Choroid plexus epithelial cell (primary cell): ENCODE data around the gene TBK1.

Experiments used
- DNase-seq: peaks from one replicate; pipeline ENCODE4 v3.0.0-alpha.2; 2010; ENCODE audit warnings: low read depth
- H3K4me3 ChIP-seq: 2 replicates; pipeline ENCODE4 v1.5.1; 2011; ENCODE audit warnings: low read depth, mild to moderate bottlenecking, control low read depth, low read length, moderate library complexity
- TF ChIP-seq, protein P1 (sequence below): conservative IDR thresholded peaks from 2 replicates; pipeline ENCODE4 v1.5.1; 2011; ENCODE audit warnings: low read depth, mild to moderate bottlenecking, control low read depth, inconsistent platforms, low read length, moderate library complexity

Gene TBK1

DNA sequence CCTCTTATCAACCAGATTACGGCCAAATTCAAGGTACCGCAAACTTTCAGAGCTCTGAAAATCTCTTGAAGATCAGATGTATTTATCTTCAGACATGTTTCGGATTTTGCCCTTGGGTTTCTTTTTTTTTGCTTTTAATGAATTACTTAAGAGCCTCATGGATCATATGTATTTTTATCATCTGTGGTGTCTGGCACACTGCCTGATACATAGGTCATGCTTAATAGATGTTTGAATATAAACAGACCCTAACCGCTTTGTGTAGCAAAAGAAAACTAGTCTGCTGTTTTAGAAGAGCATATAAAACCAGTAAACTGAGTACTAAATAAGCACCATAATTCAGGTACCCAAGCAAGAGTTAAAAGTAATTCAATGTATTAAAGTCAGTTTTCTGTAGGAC lies 20.1 kb upstream of the TBK1 start:
- TF ChIP-seq, protein P1, sequence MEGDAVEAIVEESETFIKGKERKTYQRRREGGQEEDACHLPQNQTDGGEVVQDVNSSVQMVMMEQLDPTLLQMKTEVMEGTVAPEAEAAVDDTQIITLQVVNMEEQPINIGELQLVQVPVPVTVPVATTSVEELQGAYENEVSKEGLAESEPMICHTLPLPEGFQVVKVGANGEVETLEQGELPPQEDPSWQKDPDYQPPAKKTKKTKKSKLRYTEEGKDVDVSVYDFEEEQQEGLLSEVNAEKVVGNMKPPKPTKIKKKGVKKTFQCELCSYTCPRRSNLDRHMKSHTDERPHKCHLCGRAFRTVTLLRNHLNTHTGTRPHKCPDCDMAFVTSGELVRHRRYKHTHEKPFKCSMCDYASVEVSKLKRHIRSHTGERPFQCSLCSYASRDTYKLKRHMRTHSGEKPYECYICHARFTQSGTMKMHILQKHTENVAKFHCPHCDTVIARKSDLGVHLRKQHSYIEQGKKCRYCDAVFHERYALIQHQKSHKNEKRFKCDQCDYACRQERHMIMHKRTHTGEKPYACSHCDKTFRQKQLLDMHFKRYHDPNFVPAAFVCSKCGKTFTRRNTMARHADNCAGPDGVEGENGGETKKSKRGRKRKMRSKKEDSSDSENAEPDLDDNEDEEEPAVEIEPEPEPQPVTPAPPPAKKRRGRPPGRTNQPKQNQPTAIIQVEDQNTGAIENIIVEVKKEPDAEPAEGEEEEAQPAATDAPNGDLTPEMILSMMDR, result no peak
- no peak overlapping the region for H3K4me3 ChIP-seq
- peak; percentile 26 for DNase-seq

DNA sequence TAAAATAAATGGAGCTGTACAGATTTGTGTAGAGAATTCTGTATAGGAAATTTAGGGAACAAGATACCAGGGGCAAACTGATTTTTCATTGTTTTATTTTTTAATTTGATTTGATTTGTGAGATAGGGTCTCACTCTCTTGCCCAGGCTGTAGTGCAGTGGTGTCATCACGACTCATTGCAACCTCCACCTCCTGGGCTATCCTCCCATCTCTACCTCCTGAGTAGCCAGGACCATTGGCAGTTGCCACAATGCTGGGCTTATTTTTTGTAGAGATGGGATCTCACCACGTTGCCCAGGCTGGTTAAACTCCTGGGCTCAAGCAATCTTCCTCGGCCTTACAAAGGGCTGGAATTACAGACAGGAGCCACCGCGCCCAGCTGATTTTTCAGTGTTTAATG lies 18.0 kb upstream of the TBK1 start:
- H3K4me3 ChIP-seq, result no peak overlapping the region
- TF ChIP-seq, protein P1, result no peak
- no peak for DNase-seq

GRCh38 chr12:64440100-64440499 lies 11.8 kb upstream of the TBK1 start:
- no peak for DNase-seq
- H3K4me3 ChIP-seq, result no peak overlapping the region
- TF ChIP-seq, protein P1, result no peak

DNA sequence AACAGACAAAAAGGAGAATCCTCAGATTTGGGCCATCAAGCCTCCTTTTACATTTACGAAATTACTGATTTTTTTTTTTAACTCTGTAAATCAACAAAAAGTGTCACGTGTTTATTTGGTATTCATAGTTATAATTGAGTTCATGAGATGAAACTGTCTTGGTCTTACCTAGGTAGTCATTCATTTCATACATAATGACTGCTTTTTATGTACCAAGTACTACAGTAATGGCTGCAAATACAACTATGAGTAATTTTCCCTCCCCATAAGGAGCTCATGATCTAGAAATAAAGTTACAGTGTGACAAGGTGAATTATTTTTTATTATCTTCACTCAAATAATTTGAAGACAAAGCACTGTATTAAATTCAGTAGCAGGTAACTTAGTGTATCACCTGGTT lies 6.4 kb upstream of the TBK1 start:
- no peak overlapping the region for H3K4me3 ChIP-seq
- TF ChIP-seq, protein P1, result no peak
- no peak for DNase-seq

GRCh38 chr12:64446295-64446694 lies 5.6 kb upstream of the TBK1 start:
- TF ChIP-seq, protein P1, result no peak
- no peak for DNase-seq
- no peak overlapping the region for H3K4me3 ChIP-seq

DNA sequence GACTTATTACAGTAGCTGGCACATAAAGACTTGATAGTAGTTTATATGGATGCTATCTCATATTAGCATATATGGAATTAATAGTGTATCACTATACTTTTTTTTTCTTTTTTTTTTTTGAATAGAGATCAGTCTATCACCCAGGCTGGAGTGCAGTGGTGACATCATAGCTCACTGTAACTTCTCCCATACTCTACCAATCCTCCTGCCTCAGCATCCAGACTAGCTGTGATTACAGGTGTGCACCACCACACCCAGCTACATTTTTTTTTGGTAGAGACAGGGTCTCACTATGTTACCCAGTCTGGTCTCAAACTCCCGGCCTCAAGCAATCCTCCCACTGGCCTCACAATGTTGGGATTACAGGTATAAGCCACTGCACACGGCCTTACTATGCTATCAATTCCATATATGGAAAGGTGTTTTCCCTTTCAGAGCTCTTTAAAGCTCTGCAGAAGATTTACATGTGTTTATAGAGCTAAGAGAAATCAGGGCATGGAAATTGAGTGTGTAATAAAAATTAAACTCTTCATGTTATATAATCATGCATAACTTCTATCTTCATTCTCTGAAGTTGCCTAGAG lies 1.8 kb upstream of the TBK1 start:
- DNase-seq, result no peak
- TF ChIP-seq, protein P1, result no peak
- H3K4me3 ChIP-seq, result no peak overlapping the region

- TF ChIP-seq, protein P1, result no peak
- peak overlapping the region; percentile 95 for H3K4me3 ChIP-seq
- DNase-seq, result peak; percentile 39
These were observed 1.0 kb upstream of the TBK1 start for GRCh38 chr12:64450711-64451486.
